SW480 (cell line): ENCODE results near the gene IPP.
"Not testable (repeated sequence)": the region's sequence is repeated elsewhere in the genome, so short reads cannot be mapped to it uniquely, and the experiment has no call there.

Experiments used
- DNase-seq: peaks from one replicate; pipeline ENCODE4 v3.0.0-alpha.2; 2016; ENCODE audit warnings: low spot score

IPP gene

GRCh38 chr1:45739641-45740156 lies 10.8 kb downstream of the IPP start:
- not testable (repeated sequence) for DNase-seq

- no peak for DNase-seq
Measured at GRCh38 chr1:45739137-45739536, 11.3 kb downstream of the IPP start.

GRCh38 chr1:45730780-45731319 lies 19.6 kb downstream of the IPP start:
- no peak for DNase-seq

- DNase-seq, result no peak
Measured at GRCh38 chr1:45730075-45730779, 20.2 kb downstream of the IPP start.

GRCh38 chr1:45726007-45726406 lies 24.4 kb downstream of the IPP start:
- DNase-seq, result not testable (repeated sequence)

GRCh38 chr1:45723248-45723930 lies 27.1 kb downstream of the IPP start:
- no peak for DNase-seq

GRCh38 chr1:45722809-45723208 lies 27.6 kb downstream of the IPP start:
- DNase-seq, result no peak

- DNase-seq, result no peak
Measured at GRCh38 chr1:45721207-45721606, 29.2 kb downstream of the IPP start.

- DNase-seq, result no peak
Measured at GRCh38 chr1:45718289-45718688, 32.2 kb downstream of the IPP start.

GRCh38 chr1:45717386-45717785 lies 33.1 kb downstream of the IPP start:
- DNase-seq, result not testable (repeated sequence)

- no peak for DNase-seq
Measured at GRCh38 chr1:45716700-45717099, 33.8 kb downstream of the IPP start.

- no peak for DNase-seq
Measured at GRCh38 chr1:45713711-45714110, 36.7 kb downstream of the IPP start.

- no peak for DNase-seq
Measured at GRCh38 chr1:45704637-45705036, 45.8 kb downstream of the IPP start.

- no peak for DNase-seq
Measured at GRCh38 chr1:45694823-45695222, 55.6 kb downstream of the IPP start.

- not testable (repeated sequence) for DNase-seq
Measured at GRCh38 chr1:45693811-45694210, 56.6 kb downstream of the IPP start.

- peak; percentile 89 for DNase-seq
Measured at GRCh38 chr1:45687754-45688740, 62.4 kb downstream of the IPP start, which contains the start of gene TMEM69. Gene TMEM69 (plus strand): TSS chr1:45688181. CDS start chr1:45691069, 2,888 bp downstream.

GRCh38 chr1:45687014-45687753 lies 63.3 kb downstream of the IPP start:
- peak; percentile 98 for DNase-seq

GRCh38 chr1:45686288-45687013 lies 64.0 kb downstream of the IPP start, which contains the start of gene GPBP1L1:
Gene GPBP1L1 (minus strand): TSS chr1:45686533. CDS start chr1:45659087, 27,446 bp downstream.
- DNase-seq, result peak; percentile 95

- DNase-seq, result peak; percentile 52
Measured at GRCh38 chr1:45686015-45686287, 64.5 kb downstream of the IPP start.

GRCh38 chr1:45685308-45686014 lies 65.0 kb downstream of the IPP start:
- no peak for DNase-seq
